Measurements from ENCODE around the gene USPL1. TPM values are rescaled to one million over a fixed set of nuclear protein-coding genes. Genes with fewer than 3 reads are reported as not detected.

USPL1 gene
- total and polyA plus RNA-seq, 7 donors = 6.6 to 18.4 (median 12.4) TPM

- Histone ChIP-seq H3K4me3 (peak overlapping the region; percentile 88), H3K27ac (peak overlapping the region; percentile 98)
- WGBS, 3 donors = 0 to 1% (median 0%) methylated on average over 10 to 12 of the region's 12 CpGs
Observed at GRCh38 chr13:30616927-30617314, 799 bp upstream of the USPL1 start.

GRCh38 chr13:30618186-30618929, 638 bp downstream of the USPL1 start:
- Histone ChIP-seq H3K27me3 (ENCODE audit: insufficient read depth in 3 of 3, low read length in 2 of 3) (no peaks in the 10 kb centered on the region), H3K9me3 (no peaks in the 10 kb centered on the region), H3K4me1 (peaks cover 30% of the 10 kb centered on the region), H3K4me3 (peak overlapping the region; percentile 88), H3K36me3 (ENCODE audit: insufficient read depth in 1 of 2, low read depth in 1 of 2) (peaks cover 3 to 18% of the 10 kb centered on the region in 2 donors), H3K27ac (peak overlapping the region; percentile 98)
- TF ChIP-seq CTCF (IDR thresholded peaks at IDR 0.05) = no peak
- ATAC-seq (peak in 1 of 4 donors; percentile 2), DNase-seq (peak in 1 of 2 donors; percentile 60)
- 1% methylated on average over 21 of the region's 21 CpGs for WGBS, 3 donors
- intact Hi-C loops (cut with DNase I) = loop anchor here (5.0 to 10.0 kb wide), 3 partner anchors 54 to 184 kb away; partner anchors contain the start of gene HMGB1 (in 1 of the 2)

More at GRCh38 chr13:30616927-30617314, 799 bp upstream of the USPL1 start:
- ATAC-seq = peak; percentile 67 to 80 (median 75)
- peaks cover 30% of the 10 kb centered on the region for H3K4me1 ChIP-seq
- no peaks in the 10 kb centered on the region for H3K27me3 ChIP-seq (ENCODE audit: insufficient read depth in 3 of 3, low read length in 2 of 3)
- no peak for TF ChIP-seq CTCF (IDR thresholded peaks at IDR 0.05)
- peak in 1 of 2 donors; percentile 79 for DNase-seq
- peaks cover 0 to 3% of the 10 kb centered on the region in 2 donors for H3K36me3 ChIP-seq (ENCODE audit: insufficient read depth in 1 of 2, low read depth in 1 of 2)
- intact Hi-C loops (cut with DNase I) = loop anchor here (1.0 to 10.0 kb wide), 4 partner anchors 55 to 185 kb away; partner anchors contain the start of gene HMGB1 (in 2 of the 2)
- no peaks in the 10 kb centered on the region for H3K9me3 ChIP-seq

GRCh38 chr13:30618930-30619279, 1.2 kb downstream of the USPL1 start:
- no peaks in the 10 kb centered on the region for H3K27me3 ChIP-seq (ENCODE audit: insufficient read depth in 3 of 3, low read length in 2 of 3)
- 25 to 36% (median 35%) methylated on average over 3 of the region's 3 CpGs for WGBS, 3 donors
- peaks cover 3 to 22% of the 10 kb centered on the region in 2 donors for H3K36me3 ChIP-seq (ENCODE audit: insufficient read depth in 1 of 2, low read depth in 1 of 2)
- intact Hi-C loops (cut with DNase I) = loop anchor here (5.0 to 10.0 kb wide), 3 partner anchors 53 to 183 kb away; partner anchors contain the start of gene HMGB1 (in 1 of the 2)
- peaks cover 30% of the 10 kb centered on the region for H3K4me1 ChIP-seq
- peak overlapping the region; percentile 88 for H3K4me3 ChIP-seq
- no peak for ATAC-seq
- peak overlapping the region; percentile 98 for H3K27ac ChIP-seq
- no peak for DNase-seq
- TF ChIP-seq CTCF (IDR thresholded peaks at IDR 0.05) = no peak
- no peaks in the 10 kb centered on the region for H3K9me3 ChIP-seq

GRCh38 chr13:30619731-30620130, 2.0 kb downstream of the USPL1 start:
- peaks cover 9 to 30% of the 10 kb centered on the region in 2 donors for H3K36me3 ChIP-seq (ENCODE audit: insufficient read depth in 1 of 2, low read depth in 1 of 2)
- peaks cover 30% of the 10 kb centered on the region for H3K4me1 ChIP-seq
- intact Hi-C loops (cut with DNase I) = loop anchor here (5.0 to 10.0 kb wide), 3 partner anchors 53 to 183 kb away; partner anchors contain the start of gene HMGB1 (in 1 of the 2)
- ATAC-seq (no peak), DNase-seq (no peak)
- H3K4me3 ChIP-seq = peak overlapping the region; percentile 88
- H3K9me3 ChIP-seq = no peaks in the 10 kb centered on the region
- H3K27ac ChIP-seq = no peak overlapping the region
- 57 to 67% (median 59%) methylated on average over 5 of the region's 5 CpGs for WGBS, 3 donors
- TF ChIP-seq CTCF (IDR thresholded peaks at IDR 0.05) = no peak
- no peaks in the 10 kb centered on the region for H3K27me3 ChIP-seq (ENCODE audit: insufficient read depth in 3 of 3, low read length in 2 of 3)
